GM23248 (cell line): ENCODE data around the gene SEPTIN14.

Source experiments
- EZH2 ChIP-seq: fragments of 200-600 bp; sonication (generic); IDR thresholded peaks from 2 replicates; pipeline ENCODE4 v1.6.1; 2018; ENCODE audit warnings: antibody characterized with exemption, mild to moderate bottlenecking; ENCODE audit not compliant: insufficient read depth, poor library complexity, severe bottlenecking
- EZH2phosphoT487 ChIP-seq: fragments of 200-600 bp; sonication (generic); IDR thresholded peaks from 2 replicates; pipeline ENCODE4 v1.6.1; 2018; ENCODE audit warnings: antibody characterized with exemption, moderate library complexity, mild to moderate bottlenecking, low read depth; ENCODE audit not compliant: insufficient read depth

DNA sequence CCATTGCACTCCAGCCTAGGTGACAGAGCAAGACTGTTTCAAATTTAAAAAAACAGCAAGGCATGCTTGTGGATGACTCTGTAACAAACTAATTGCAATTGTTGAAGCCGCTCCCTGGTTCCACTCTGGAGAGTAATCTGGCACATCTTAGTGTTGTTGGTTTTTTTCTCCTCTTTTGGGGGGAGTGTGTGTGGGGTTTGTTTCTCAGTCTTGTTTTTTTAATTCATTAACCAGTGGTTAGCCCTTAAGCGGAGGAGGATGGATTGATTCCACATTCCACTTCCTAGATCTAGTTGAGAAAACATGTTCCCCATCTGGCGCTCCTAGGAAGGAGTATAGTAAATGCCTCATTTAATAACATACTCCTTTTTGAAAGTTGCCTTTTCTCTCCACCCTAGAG lies 16.1 kb upstream of the SEPTIN14 start:
- TF ChIP-seq EZH2phosphoT487, result no peak
- TF ChIP-seq EZH2, result no peak
